Stomach (tissue), 9 donors: ENCODE data around the gene PCSK2. TPM values are rescaled to one million over a fixed set of nuclear protein-coding genes. Genes with fewer than 3 reads are reported as not detected.

Experiments used
- DNase-seq, 2 donors: peaks; one replicate each; pipeline versions ENCODE4 v3.0.0 to v3.0.0-alpha.2; 2013 to 2019
- H3K27ac ChIP-seq, 5 donors: fragments of 200-600 bp in 4 of 5; sonication (generic) in 4 of 5; one replicate each; pipeline ENCODE4 v1.5.1; 2013 to 2019; ENCODE audit warnings: mild to moderate bottlenecking in 1 of 5, moderate library complexity in 1 of 5
- H3K27me3 ChIP-seq, 3 donors: fragments of 200-600 bp; sonication (generic); one replicate each; pipeline ENCODE4 v1.5.1; 2017 to 2019; ENCODE audit warnings: mixed run types in 1 of 3
- H3K36me3 ChIP-seq, 4 donors: fragments of 200-600 bp; sonication (generic); 1 replicate in 3 of 4; 2 replicates in 1 of 4; pipeline ENCODE4 v1.5.1; 2016 to 2019
- H3K4me1 ChIP-seq, 4 donors: fragments of 200-600 bp; sonication (generic); one replicate each; pipeline ENCODE4 v1.5.1; 2016 to 2019
- H3K4me3 ChIP-seq, 4 donors: fragments of 200-600 bp; sonication (generic) in 3 of 4; one replicate each; pipeline ENCODE4 v1.5.1; 2016 to 2019; ENCODE audit warnings: mild to moderate bottlenecking in 1 of 4
- H3K9me3 ChIP-seq, 4 donors: fragments of 200-600 bp; sonication (generic); one replicate each; pipeline ENCODE4 v1.5.1; 2016 to 2019
- EP300 ChIP-seq: sonication (generic); formaldehyde crosslinking; IDR thresholded peaks from one replicate; pipeline ENCODE4 v1.6.1; 2017; ENCODE audit warnings: antibody characterized with exemption
- POLR2A ChIP-seq, 4 donors: fragments of 450-650 bp; IDR thresholded peaks; one replicate each; pipeline ENCODE4 v1.6.1; 2016; ENCODE audit warnings: antibody characterized with exemption in 4 of 4, control low read depth in 2 of 4, mild to moderate bottlenecking in 1 of 4, moderate library complexity in 1 of 4
- POLR2AphosphoS5 ChIP-seq, 3 donors: sonication (generic); formaldehyde crosslinking; IDR thresholded peaks; one replicate each; pipeline ENCODE4 v1.6.1; 2016; ENCODE audit warnings: antibody characterized with exemption in 3 of 3
- WGBS, 5 donors: extraction: QIAGEN DNeasy Blood & Tissue Kit in 3 of 5; methylation state at CpG; one replicate each; pipeline versions ENCODE4 v1.1.5 to v1.1.7; 2013 to 2018; 5-methylcytosine and 5-hydroxymethylcytosine counted together
- intact Hi-C: fragments of 100-400 bp; cut with DNase I; formaldehyde crosslinking; loops from one replicate; pipeline ENCODE4 v1.15.1; 2023; ENCODE audit warnings: low total_unique reads
- polyA plus RNA-seq, 3 donors: library from polyadenylated mRNA; stranded (reverse); fragments of 200-250 nt; gene quantifications; one replicate each; pipeline ENCODE4 v1.2.3, GENCODE V29; 2013
- total RNA-seq, 5 donors: library from RNA; depleted of rRNA; stranded (reverse); fragments of >200 nt; gene quantifications; one replicate each; pipeline versions ENCODE4 v1.1.0 to v1.2.3, GENCODE V29; 2014 to 2016
- TF ChIP-seq, protein P1 (sequence below), 7 experiments: fragments of 450-650 bp in 4 of 7; fragments of 200-600 bp in 3 of 7; sonication (generic) in 3 of 7; IDR thresholded peaks; one replicate each; pipeline ENCODE4 v1.5.1; 2016 to 2019; ENCODE audit warnings: antibody characterized with exemption in 7 of 7, control low read depth in 2 of 7, mild to moderate bottlenecking in 1 of 7
- donor health status: healthy with polysubstance abuse.
- donor health status: Bipolar disorder and iron deficiency.
- donor health status: healthy.

The PCSK2 gene
- total and polyA plus RNA-seq, 8 donors: 0.15 to 3.7 (median 1.2) TPM; not detected in 2

DNA sequence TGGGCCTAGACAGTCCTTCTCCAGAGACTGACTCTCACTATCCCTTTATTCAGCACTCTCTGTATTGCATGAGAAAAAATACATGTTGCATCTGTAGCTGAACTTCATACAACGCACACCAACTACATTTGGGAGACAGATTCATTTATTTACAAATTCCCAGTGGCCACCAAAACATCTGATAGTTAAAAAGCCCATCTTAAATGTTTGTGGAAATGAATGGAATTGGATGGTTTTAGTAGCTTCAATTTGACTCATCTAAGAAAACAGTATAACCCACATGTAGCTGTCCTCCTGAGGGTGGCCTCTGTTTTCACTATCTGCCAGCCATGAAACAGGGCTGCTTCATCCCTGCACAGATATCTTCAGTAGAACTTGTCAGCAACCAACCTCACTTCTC lies 116.3 kb downstream of the PCSK2 start:
- intact Hi-C loops: no loop called here
- DNase-seq: no peak
- TF ChIP-seq POLR2AphosphoS5 (IDR thresholded peaks at IDR 0.05) (no peak), POLR2A (IDR thresholded peaks at IDR 0.05) (no peak), EP300 (no peak)
- TF ChIP-seq, protein P1, sequence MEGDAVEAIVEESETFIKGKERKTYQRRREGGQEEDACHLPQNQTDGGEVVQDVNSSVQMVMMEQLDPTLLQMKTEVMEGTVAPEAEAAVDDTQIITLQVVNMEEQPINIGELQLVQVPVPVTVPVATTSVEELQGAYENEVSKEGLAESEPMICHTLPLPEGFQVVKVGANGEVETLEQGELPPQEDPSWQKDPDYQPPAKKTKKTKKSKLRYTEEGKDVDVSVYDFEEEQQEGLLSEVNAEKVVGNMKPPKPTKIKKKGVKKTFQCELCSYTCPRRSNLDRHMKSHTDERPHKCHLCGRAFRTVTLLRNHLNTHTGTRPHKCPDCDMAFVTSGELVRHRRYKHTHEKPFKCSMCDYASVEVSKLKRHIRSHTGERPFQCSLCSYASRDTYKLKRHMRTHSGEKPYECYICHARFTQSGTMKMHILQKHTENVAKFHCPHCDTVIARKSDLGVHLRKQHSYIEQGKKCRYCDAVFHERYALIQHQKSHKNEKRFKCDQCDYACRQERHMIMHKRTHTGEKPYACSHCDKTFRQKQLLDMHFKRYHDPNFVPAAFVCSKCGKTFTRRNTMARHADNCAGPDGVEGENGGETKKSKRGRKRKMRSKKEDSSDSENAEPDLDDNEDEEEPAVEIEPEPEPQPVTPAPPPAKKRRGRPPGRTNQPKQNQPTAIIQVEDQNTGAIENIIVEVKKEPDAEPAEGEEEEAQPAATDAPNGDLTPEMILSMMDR (IDR thresholded peaks at IDR 0.05): no peak
- Histone ChIP-seq H3K27me3 (no peaks in the 10 kb centered on the region), H3K36me3 (no peaks in the 10 kb centered on the region), H3K4me3 (no peak overlapping the region), H3K9me3 (no peaks in the 10 kb centered on the region), H3K27ac (no peak overlapping the region), H3K4me1 (peaks cover 0 to 8% (median 0%) of the 10 kb centered on the region in 4 donors)
- WGBS, 5 donors: 73 to 87% (median 80%) methylated on average over 1 of the region's 1 CpG

GRCh38 chr20:17343656-17344452 lies 117.0 kb downstream of the PCSK2 start:
- H3K27me3 ChIP-seq: no peaks in the 10 kb centered on the region

GRCh38 chr20:17344790-17345189 lies 118.0 kb downstream of the PCSK2 start:
- Histone ChIP-seq H3K4me1 (peaks cover 0 to 8% (median 0%) of the 10 kb centered on the region in 4 donors), H3K36me3 (no peaks in the 10 kb centered on the region), H3K9me3 (no peaks in the 10 kb centered on the region), H3K27ac (no peak overlapping the region), H3K4me3 (no peak overlapping the region), H3K27me3 (no peaks in the 10 kb centered on the region)
- 62 to 78% (median 75%) methylated on average over 2 of the region's 2 CpGs for WGBS, 5 donors
- TF ChIP-seq, protein P1 (IDR thresholded peaks at IDR 0.05): no peak
- TF ChIP-seq POLR2AphosphoS5 (IDR thresholded peaks at IDR 0.05) (no peak), POLR2A (IDR thresholded peaks at IDR 0.05) (no peak)
- DNase-seq: no peak
- intact Hi-C loops: no loop called here

More at GRCh38 chr20:17343656-17344452, 117.0 kb downstream of the PCSK2 start:
- no peaks in the 10 kb centered on the region for H3K36me3 ChIP-seq
- TF ChIP-seq POLR2AphosphoS5 (IDR thresholded peaks at IDR 0.05) (no peak), POLR2A (IDR thresholded peaks at IDR 0.05) (no peak), EP300 (no peak)
- TF ChIP-seq, protein P1 (IDR thresholded peaks at IDR 0.05): no peak
- H3K27ac ChIP-seq: no peak overlapping the region
- 40 to 73% (median 62%) methylated on average over 13 of the region's 13 CpGs for WGBS, 5 donors
- intact Hi-C loops: no loop called here
- peaks cover 0 to 8% (median 0%) of the 10 kb centered on the region in 4 donors for H3K4me1 ChIP-seq
- DNase-seq: no peak
- no peak overlapping the region for H3K4me3 ChIP-seq
- no peaks in the 10 kb centered on the region for H3K9me3 ChIP-seq

GRCh38 chr20:17345321-17345720 lies 118.5 kb downstream of the PCSK2 start:
- TF ChIP-seq EP300 (no peak), POLR2A (IDR thresholded peaks at IDR 0.05) (no peak), POLR2AphosphoS5 (IDR thresholded peaks at IDR 0.05) (no peak)
- TF ChIP-seq, protein P1 (IDR thresholded peaks at IDR 0.05): no peak

More at GRCh38 chr20:17345321-17345720, 118.5 kb downstream of the PCSK2 start:
- 13 to 35% (median 18%) methylated on average over 2 of the region's 2 CpGs for WGBS, 5 donors
- Histone ChIP-seq H3K27ac (no peak overlapping the region), H3K4me1 (peaks cover 0 to 8% (median 0%) of the 10 kb centered on the region in 4 donors), H3K36me3 (no peaks in the 10 kb centered on the region), H3K9me3 (no peaks in the 10 kb centered on the region), H3K27me3 (no peaks in the 10 kb centered on the region), H3K4me3 (no peak overlapping the region)
- no peak for DNase-seq
- intact Hi-C loops: no loop called here
